Calu3 (cell line): Measurements from ENCODE around the gene FHIT. TPM values are rescaled to one million over a fixed set of nuclear protein-coding genes. Genes with fewer than 3 reads are reported as not detected.

Experiments
- BruUV-seq: library from RNA; stranded (reverse); fragments of 400-500 nt; replicated peaks from 2 replicates; lab custom pipeline; 2021; lab: Mats Ljungman, UMichigan
- CTCF ChIA-PET: fragments of 300-600 bp; sonication (Branson Sonifier 250); formaldehyde crosslinking; loops from one replicate; lab custom pipeline; 2022; ENCODE audit warnings: antibody characterized with exemption; lab: Charles Lee
- DNase-seq: peaks from one replicate; pipeline ENCODE4 v3.0.0; 2022
- H3K27ac Mint-ChIP-seq: one replicate; pipeline ENCODE4 v1.8.0; 2022; ENCODE audit warnings: mixed read lengths; ENCODE audit not compliant: unreplicated experiment
- H3K27me3 Mint-ChIP-seq: one replicate; pipeline ENCODE4 v1.8.0; 2022; ENCODE audit warnings: mixed read lengths; ENCODE audit not compliant: unreplicated experiment
- H3K36me3 Mint-ChIP-seq: one replicate; pipeline ENCODE4 v1.8.0; 2022; ENCODE audit warnings: mild to moderate bottlenecking, moderate library complexity, mixed read lengths; ENCODE audit not compliant: insufficient read depth, unreplicated experiment
- H3K4me1 Mint-ChIP-seq: one replicate; pipeline ENCODE4 v1.8.0; 2022; ENCODE audit warnings: mild to moderate bottlenecking, low read depth, mixed read lengths; ENCODE audit not compliant: unreplicated experiment
- H3K4me3 Mint-ChIP-seq: one replicate; pipeline ENCODE4 v1.8.0; 2022; ENCODE audit warnings: mild to moderate bottlenecking, low read depth, moderate library complexity, mixed read lengths; ENCODE audit not compliant: unreplicated experiment
- H3K9me3 Mint-ChIP-seq: one replicate; pipeline ENCODE4 v1.8.0; 2022; ENCODE audit warnings: low read depth, mixed read lengths; ENCODE audit not compliant: unreplicated experiment
- intact Hi-C: fragments of 100-400 bp; cut with micrococcal nuclease; formaldehyde crosslinking; loops from one replicate; pipeline ENCODE4 v1.10.0; 2022; ENCODE audit not compliant: unreplicated experiment
- total RNA-seq: library from RNA; stranded (reverse); gene quantifications from 2 replicates; pipeline ENCODE4 v1.2.3, GENCODE V29; 2022
- TF ChIP-seq, protein P1 (sequence below): fragments of 200-600 bp; IDR thresholded peaks from one replicate; pipeline ENCODE4 v1.8.0; 2022; ENCODE audit warnings: antibody characterized with exemption; ENCODE audit not compliant: unreplicated experiment

FHIT gene
- total RNA-seq, 1 experiment from 2014 or later = 6.2 TPM

DNA sequence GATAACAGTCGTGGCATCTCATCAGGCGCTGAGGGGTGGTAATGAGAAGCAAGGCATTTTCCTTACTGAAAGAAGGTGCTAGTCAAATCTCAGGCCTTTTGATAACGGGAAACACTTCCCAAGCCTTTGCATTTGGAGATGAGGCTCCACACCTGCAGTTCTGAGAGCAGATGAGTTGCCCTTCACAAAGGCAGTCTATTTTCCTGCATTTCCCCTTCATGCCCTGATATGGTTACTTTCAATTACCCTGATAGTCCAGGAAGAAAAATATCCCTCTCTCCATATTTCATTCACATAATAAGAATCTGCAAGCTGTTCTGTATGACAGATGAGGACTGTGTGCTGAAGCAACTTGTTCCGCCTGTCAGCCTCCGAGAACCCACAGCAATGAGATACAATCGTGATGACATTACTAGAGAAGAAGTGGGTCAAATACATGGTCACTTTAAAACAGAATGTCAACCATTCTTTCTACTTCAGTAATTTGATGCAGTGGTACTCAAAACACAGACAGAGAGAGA is 25.0 kb downstream of the FHIT start:
- BruUV-seq = no TSS peak
- CTCF ChIA-PET = no interaction called here
- H3K27me3 Mint-ChIP-seq = no peaks in the 10 kb centered on the region
- H3K9me3 Mint-ChIP-seq = no peaks in the 10 kb centered on the region
- H3K4me1 Mint-ChIP-seq = no peaks in the 10 kb centered on the region
- TF ChIP-seq, protein P1, sequence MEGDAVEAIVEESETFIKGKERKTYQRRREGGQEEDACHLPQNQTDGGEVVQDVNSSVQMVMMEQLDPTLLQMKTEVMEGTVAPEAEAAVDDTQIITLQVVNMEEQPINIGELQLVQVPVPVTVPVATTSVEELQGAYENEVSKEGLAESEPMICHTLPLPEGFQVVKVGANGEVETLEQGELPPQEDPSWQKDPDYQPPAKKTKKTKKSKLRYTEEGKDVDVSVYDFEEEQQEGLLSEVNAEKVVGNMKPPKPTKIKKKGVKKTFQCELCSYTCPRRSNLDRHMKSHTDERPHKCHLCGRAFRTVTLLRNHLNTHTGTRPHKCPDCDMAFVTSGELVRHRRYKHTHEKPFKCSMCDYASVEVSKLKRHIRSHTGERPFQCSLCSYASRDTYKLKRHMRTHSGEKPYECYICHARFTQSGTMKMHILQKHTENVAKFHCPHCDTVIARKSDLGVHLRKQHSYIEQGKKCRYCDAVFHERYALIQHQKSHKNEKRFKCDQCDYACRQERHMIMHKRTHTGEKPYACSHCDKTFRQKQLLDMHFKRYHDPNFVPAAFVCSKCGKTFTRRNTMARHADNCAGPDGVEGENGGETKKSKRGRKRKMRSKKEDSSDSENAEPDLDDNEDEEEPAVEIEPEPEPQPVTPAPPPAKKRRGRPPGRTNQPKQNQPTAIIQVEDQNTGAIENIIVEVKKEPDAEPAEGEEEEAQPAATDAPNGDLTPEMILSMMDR = no peak
- H3K27ac Mint-ChIP-seq = no peak overlapping the region
- H3K36me3 Mint-ChIP-seq = no peaks in the 10 kb centered on the region
- no peak for DNase-seq
- intact Hi-C loops = no loop called here
- H3K4me3 Mint-ChIP-seq = no peak overlapping the region

DNA sequence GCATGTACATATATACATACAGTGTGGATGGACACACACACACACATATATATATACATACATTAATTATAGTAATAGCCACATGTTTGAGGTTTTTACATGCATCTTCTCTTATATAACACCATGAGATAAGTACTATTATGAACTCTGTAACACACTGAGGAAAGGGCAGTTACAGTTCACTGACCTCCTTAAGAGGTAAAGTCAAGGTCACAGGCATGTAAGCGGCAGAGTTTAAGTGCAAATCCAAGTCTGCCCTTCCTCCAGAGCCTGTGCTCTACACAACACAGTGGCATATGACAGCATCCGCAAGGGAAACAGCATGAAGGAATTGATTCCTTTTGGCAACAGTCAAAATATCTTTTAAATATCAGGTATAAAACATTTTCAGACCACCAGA is 26.4 kb downstream of the FHIT start:
- Mint-ChIP-seq H3K36me3 (no peaks in the 10 kb centered on the region), H3K9me3 (no peaks in the 10 kb centered on the region), H3K27ac (no peak overlapping the region), H3K27me3 (no peaks in the 10 kb centered on the region), H3K4me3 (no peak overlapping the region), H3K4me1 (no peaks in the 10 kb centered on the region)
- CTCF ChIA-PET = no interaction called here
- intact Hi-C loops = no loop called here
- BruUV-seq = no TSS peak
- TF ChIP-seq, protein P1 = no peak
- no peak for DNase-seq

DNA sequence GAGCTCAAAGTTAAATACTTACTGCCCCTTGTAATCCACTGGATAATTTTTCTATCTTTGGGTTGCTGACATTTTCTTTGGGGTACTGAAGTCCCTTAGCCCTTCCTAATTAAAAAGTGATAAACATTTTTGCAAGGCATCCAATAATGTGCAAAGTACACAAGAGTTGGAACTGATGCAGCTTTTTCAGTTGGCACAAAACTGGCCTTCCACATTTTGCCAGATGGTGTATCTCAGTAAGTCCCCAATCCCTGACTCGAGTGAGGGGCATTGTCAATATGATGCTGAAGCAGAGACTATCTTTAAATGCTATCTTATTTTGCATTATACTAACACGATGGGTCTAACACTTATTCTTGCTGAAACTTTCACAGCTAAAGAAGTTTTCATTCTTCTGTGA is 27.8 kb downstream of the FHIT start:
- H3K27ac Mint-ChIP-seq = no peak overlapping the region
- no peaks in the 10 kb centered on the region for H3K36me3 Mint-ChIP-seq
- H3K4me3 Mint-ChIP-seq = no peak overlapping the region
- no TSS peak for BruUV-seq
- intact Hi-C loops = no loop called here
- TF ChIP-seq, protein P1 = no peak
- no peak for DNase-seq
- H3K9me3 Mint-ChIP-seq = no peaks in the 10 kb centered on the region
- CTCF ChIA-PET = no interaction called here
- no peaks in the 10 kb centered on the region for H3K27me3 Mint-ChIP-seq
- no peaks in the 10 kb centered on the region for H3K4me1 Mint-ChIP-seq

DNA sequence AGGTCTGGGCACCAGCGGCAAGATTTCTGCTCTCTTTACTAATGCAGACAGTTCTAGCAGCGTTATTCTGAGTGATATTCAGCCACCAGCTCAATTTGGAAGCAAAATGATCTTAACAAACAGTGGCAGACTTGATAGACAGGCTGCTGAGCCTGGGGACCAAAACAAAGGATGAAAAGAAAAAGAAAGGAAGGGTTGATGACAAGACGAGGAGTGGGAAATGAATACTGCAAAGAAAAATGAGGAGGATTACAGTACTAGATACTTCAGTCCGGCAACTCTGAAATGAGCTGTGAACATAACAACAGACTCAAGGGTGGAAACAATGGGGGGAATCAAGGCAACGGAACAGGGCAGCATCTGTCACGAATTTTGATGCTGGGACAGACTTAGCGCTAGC is 28.8 kb downstream of the FHIT start:
- intact Hi-C loops = no loop called here
- DNase-seq = no peak
- CTCF ChIA-PET = no interaction called here
- no TSS peak for BruUV-seq
- TF ChIP-seq, protein P1 = no peak
- Mint-ChIP-seq H3K4me1 (no peaks in the 10 kb centered on the region), H3K27me3 (no peaks in the 10 kb centered on the region), H3K27ac (no peak overlapping the region), H3K36me3 (no peaks in the 10 kb centered on the region), H3K9me3 (no peaks in the 10 kb centered on the region), H3K4me3 (no peak overlapping the region)
